A549 (cell line): ENCODE results near the gene ZMYND8.

Source experiments
- HDAC2 ChIP-seq: fragments of 200-600 bp; sonication (generic); IDR thresholded peaks from 2 replicates; pipeline ENCODE4 v1.6.1; 2016
- JUN ChIP-seq, 2 experiments: fragments of >200 bp; sonication (Bioruptor Twin); formaldehyde crosslinking; IDR thresholded peaks; 2 replicates in 1 of 2; 3 replicates in 1 of 2; pipeline ENCODE4 v1.6.1; 2016 to 2017
- KDM1A ChIP-seq: fragments of 200-600 bp; sonication (generic); IDR thresholded peaks from 2 replicates; pipeline ENCODE4 v1.6.1; 2016; ENCODE audit warnings: low read depth, mild to moderate bottlenecking
- MAX ChIP-seq: IDR thresholded peaks from 2 replicates; pipeline ENCODE4 v1.6.1; 2012
- POLR2A ChIP-seq: IDR thresholded peaks from 2 replicates; pipeline ENCODE4 v1.6.1; 2012; ENCODE audit warnings: mild to moderate bottlenecking, low read length
- SMC3 ChIP-seq: fragments of >200 bp; sonication (Bioruptor Twin); formaldehyde crosslinking; IDR thresholded peaks from 3 replicates; pipeline ENCODE4 v1.6.1; 2018; ENCODE audit warnings: inconsistent platforms
- ZSCAN20 ChIP-seq: fragments of 250-450 bp; sonication (Bioruptor Pico); IDR thresholded peaks from 2 replicates; pipeline ENCODE4 v1.8.0; 2022; ENCODE audit warnings: mild to moderate bottlenecking, moderate library complexity
- TF ChIP-seq, protein P1 (sequence below): fragments of >200 bp; sonication (Bioruptor Twin); formaldehyde crosslinking; IDR thresholded peaks from 3 replicates; pipeline ENCODE4 v1.5.1; 2016

- TF ChIP-seq, protein P1, sequence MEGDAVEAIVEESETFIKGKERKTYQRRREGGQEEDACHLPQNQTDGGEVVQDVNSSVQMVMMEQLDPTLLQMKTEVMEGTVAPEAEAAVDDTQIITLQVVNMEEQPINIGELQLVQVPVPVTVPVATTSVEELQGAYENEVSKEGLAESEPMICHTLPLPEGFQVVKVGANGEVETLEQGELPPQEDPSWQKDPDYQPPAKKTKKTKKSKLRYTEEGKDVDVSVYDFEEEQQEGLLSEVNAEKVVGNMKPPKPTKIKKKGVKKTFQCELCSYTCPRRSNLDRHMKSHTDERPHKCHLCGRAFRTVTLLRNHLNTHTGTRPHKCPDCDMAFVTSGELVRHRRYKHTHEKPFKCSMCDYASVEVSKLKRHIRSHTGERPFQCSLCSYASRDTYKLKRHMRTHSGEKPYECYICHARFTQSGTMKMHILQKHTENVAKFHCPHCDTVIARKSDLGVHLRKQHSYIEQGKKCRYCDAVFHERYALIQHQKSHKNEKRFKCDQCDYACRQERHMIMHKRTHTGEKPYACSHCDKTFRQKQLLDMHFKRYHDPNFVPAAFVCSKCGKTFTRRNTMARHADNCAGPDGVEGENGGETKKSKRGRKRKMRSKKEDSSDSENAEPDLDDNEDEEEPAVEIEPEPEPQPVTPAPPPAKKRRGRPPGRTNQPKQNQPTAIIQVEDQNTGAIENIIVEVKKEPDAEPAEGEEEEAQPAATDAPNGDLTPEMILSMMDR = no peak
- TF ChIP-seq POLR2A = no peak
- no peak for TF ChIP-seq SMC3
- TF ChIP-seq HDAC2 = no peak
- no peak for TF ChIP-seq JUN (IDR thresholded peaks at IDR 0.05)
- TF ChIP-seq MAX = 0 out of 2 replicates have a peak, but pooled peaks have one; percentile 37
- no peak for TF ChIP-seq ZSCAN20 (CRISPR knock-in tag)
- TF ChIP-seq KDM1A = no peak
Measured at GRCh38 chr20:47181056-47181862, 175.2 kb downstream of the ZMYND8 start.
